Trophoblast cell (in vitro differentiated cells and primary cell): ENCODE data around the gene ABCG4.

Source experiments
- DNase-seq, 2 donors: peaks; one replicate each; pipeline ENCODE4 v3.0.0-alpha.2; 2016
- H2AFZ ChIP-seq: 2 replicates; pipeline ENCODE4 v1.6.1; 2013; ENCODE audit warnings: low read length, moderate library complexity, mild to moderate bottlenecking; ENCODE audit not compliant: insufficient read depth, poor library complexity
- H2AK5ac ChIP-seq: 2 replicates; pipeline ENCODE4 v1.6.1; 2013; ENCODE audit warnings: mild to moderate bottlenecking, low read length
- H2BK120ac ChIP-seq: 2 replicates; pipeline ENCODE4 v1.6.1; 2013; ENCODE audit warnings: low read length, mild to moderate bottlenecking, moderate library complexity; ENCODE audit not compliant: insufficient read depth, poor library complexity
- H2BK12ac ChIP-seq: 2 replicates; pipeline ENCODE4 v1.6.1; 2013; ENCODE audit warnings: mild to moderate bottlenecking, low read length, moderate library complexity
- H2BK5ac ChIP-seq: 2 replicates; pipeline ENCODE4 v1.6.1; 2013; ENCODE audit warnings: low read length, low read depth, moderate library complexity, mild to moderate bottlenecking; ENCODE audit not compliant: poor library complexity
- H3K14ac ChIP-seq: 2 replicates; pipeline ENCODE4 v1.6.1; 2013; ENCODE audit warnings: mild to moderate bottlenecking, low read length
- H3K18ac ChIP-seq: 2 replicates; pipeline ENCODE4 v1.6.1; 2013; ENCODE audit warnings: mild to moderate bottlenecking, low read length
- H3K23ac ChIP-seq: 2 replicates; pipeline ENCODE4 v1.6.1; 2013; ENCODE audit warnings: low read length
- H3K27ac ChIP-seq: 2 replicates; pipeline ENCODE4 v1.5.1; 2013; ENCODE audit warnings: low read depth, mild to moderate bottlenecking, inconsistent platforms, low read length, moderate library complexity
- H3K27me3 ChIP-seq: 2 replicates; pipeline ENCODE4 v1.6.1; 2013; ENCODE audit warnings: inconsistent platforms, mild to moderate bottlenecking, low read length, moderate library complexity; ENCODE audit not compliant: insufficient read depth
- H3K36me3 ChIP-seq, 2 experiments: 1 replicate in 1 of 2; 2 replicates in 1 of 2; pipeline ENCODE4 v1.6.1; 2013; ENCODE audit warnings: low read length in 2 of 2, mild to moderate bottlenecking in 2 of 2, moderate library complexity in 1 of 2; ENCODE audit not compliant: insufficient read depth in 2 of 2, control insufficient read depth in 1 of 2
- H3K4ac ChIP-seq: 2 replicates; pipeline ENCODE4 v1.6.1; 2013; ENCODE audit warnings: low read depth, mild to moderate bottlenecking, low read length, moderate library complexity
- H3K4me1 ChIP-seq, 2 experiments: 1 replicate in 1 of 2; 2 replicates in 1 of 2; pipeline ENCODE4 v1.6.1; 2013; ENCODE audit warnings: low read length in 2 of 2, mild to moderate bottlenecking in 2 of 2, moderate library complexity in 1 of 2; ENCODE audit not compliant: insufficient read depth in 2 of 2, control insufficient read depth in 1 of 2
- H3K4me2 ChIP-seq: 2 replicates; pipeline ENCODE4 v1.6.1; 2013; ENCODE audit warnings: inconsistent platforms, mild to moderate bottlenecking, low read length, moderate library complexity
- H3K4me3 ChIP-seq: 2 replicates; pipeline ENCODE4 v1.5.1; 2013; ENCODE audit warnings: mild to moderate bottlenecking, low read depth, low read length, inconsistent platforms
- H3K79me1 ChIP-seq: one replicate; pipeline ENCODE4 v1.6.1; 2013; ENCODE audit warnings: low read length
- H3K79me2 ChIP-seq: 2 replicates; pipeline ENCODE4 v1.6.1; 2013; ENCODE audit warnings: low read length, mild to moderate bottlenecking; ENCODE audit not compliant: control insufficient read depth, insufficient read depth, poor library complexity
- H3K9ac ChIP-seq: 2 replicates; pipeline ENCODE4 v1.6.1; 2013; ENCODE audit warnings: mild to moderate bottlenecking, low read length
- H3K9me3 ChIP-seq: 2 replicates; pipeline ENCODE4 v1.6.1; 2013; ENCODE audit warnings: low read depth, mild to moderate bottlenecking, control low read depth, inconsistent platforms, low read length; ENCODE audit not compliant: insufficient read depth
- H4K12ac ChIP-seq: 2 replicates; pipeline ENCODE4 v1.6.1; 2013; ENCODE audit warnings: low read depth, mild to moderate bottlenecking, low read length, moderate library complexity
- H4K8ac ChIP-seq: 2 replicates; pipeline ENCODE4 v1.6.1; 2013; ENCODE audit warnings: low read depth, mild to moderate bottlenecking, low read length, moderate library complexity
- H4K91ac ChIP-seq: one replicate; pipeline ENCODE4 v1.6.1; 2013; ENCODE audit warnings: low read depth, mild to moderate bottlenecking, low read length, moderate library complexity
- WGBS: extraction: QIAGEN DNeasy Blood & Tissue Kit; methylation state at CpG from one replicate; pipeline ENCODE4 v1.1.7; 2013; ENCODE audit warnings: missing lambda C conversion rate; ENCODE audit not compliant: insufficient read length, insufficient coverage; ENCODE audit errors: extremely low coverage; 5-methylcytosine and 5-hydroxymethylcytosine counted together

ABCG4 gene

GRCh38 chr11:119173453-119173852, 24.6 kb downstream of the ABCG4 start:
- no peak for DNase-seq
- Histone ChIP-seq H4K8ac (no peak overlapping the region), H2BK12ac (no peak overlapping the region), H3K4me3 (no peak overlapping the region), H3K4me1 (peaks cover 4 to 10% of the 10 kb centered on the region in 2 experiments), H3K9ac (no peak overlapping the region), H4K91ac (no peak overlapping the region), H2BK120ac (no peak overlapping the region), H3K4me2 (no peak overlapping the region), H2BK5ac (no peak overlapping the region), H3K27me3 (no peaks in the 10 kb centered on the region), H2AK5ac (no peak overlapping the region), H4K12ac (no peak overlapping the region), H2AFZ (no peak overlapping the region), H3K36me3 (peaks cover 0 to 4% of the 10 kb centered on the region in 2 experiments), H3K9me3 (no peaks in the 10 kb centered on the region), H3K79me1 (peaks cover 8% of the 10 kb centered on the region), H3K18ac (no peak overlapping the region), H3K79me2 (peaks cover 5% of the 10 kb centered on the region), H3K14ac (no peak overlapping the region), H3K4ac (no peak overlapping the region), H3K27ac (no peak overlapping the region), H3K23ac (no peak overlapping the region)
- no CpG with 5 or more reads among the region's 21 CpGs for WGBS

DNA sequence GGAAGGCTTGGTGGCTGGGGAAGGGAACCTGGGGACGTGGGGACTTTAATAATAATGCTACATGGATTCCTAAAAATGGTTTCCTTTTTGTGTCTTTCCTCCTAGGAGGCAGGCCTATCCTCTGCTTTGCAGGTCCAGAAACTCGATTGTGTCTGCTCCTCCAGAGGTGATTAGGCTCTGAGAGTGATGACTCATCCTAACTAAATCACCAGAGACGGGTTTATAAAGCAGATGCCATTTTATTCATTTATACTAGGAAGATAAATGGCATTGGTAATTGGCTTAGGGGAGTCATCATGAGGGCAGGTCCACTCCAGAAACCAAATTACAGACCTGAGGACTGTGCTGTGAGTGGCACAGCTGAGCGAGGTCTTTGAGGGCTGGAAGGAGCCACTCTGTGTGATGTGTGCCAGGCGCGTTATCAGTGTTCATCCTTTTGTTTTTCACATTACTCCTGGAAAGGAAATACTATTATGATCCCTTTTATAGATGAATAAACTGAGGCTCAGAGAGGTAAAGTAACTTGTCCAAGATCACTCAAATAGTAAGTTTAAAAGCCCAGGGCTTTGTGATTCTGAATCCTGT, 26.7 kb downstream of the ABCG4 start:
- DNase-seq = no peak
- H3K4ac ChIP-seq = no peak overlapping the region
- H3K4me3 ChIP-seq = no peak overlapping the region
- H4K91ac ChIP-seq = no peak overlapping the region
- no peak overlapping the region for H3K18ac ChIP-seq
- H3K9ac ChIP-seq = no peak overlapping the region
- H3K27me3 ChIP-seq = no peaks in the 10 kb centered on the region
- no peak overlapping the region for H2BK120ac ChIP-seq
- no peak overlapping the region for H3K4me2 ChIP-seq
- H4K8ac ChIP-seq = no peak overlapping the region
- H3K27ac ChIP-seq = no peak overlapping the region
- H2AK5ac ChIP-seq = no peak overlapping the region
- peaks cover 0 to 4% of the 10 kb centered on the region in 2 experiments for H3K36me3 ChIP-seq
- no peak overlapping the region for H2BK12ac ChIP-seq
- peaks cover 0 to 2% of the 10 kb centered on the region in 2 experiments for H3K4me1 ChIP-seq
- H2BK5ac ChIP-seq = no peak overlapping the region
- H3K9me3 ChIP-seq = no peaks in the 10 kb centered on the region
- H3K14ac ChIP-seq = no peak overlapping the region
- no peaks in the 10 kb centered on the region for H3K79me2 ChIP-seq
- no peaks in the 10 kb centered on the region for H3K79me1 ChIP-seq
- WGBS = no CpG with 5 or more reads among the region's 6 CpGs
- H3K23ac ChIP-seq = no peak overlapping the region
- no peak overlapping the region for H2AFZ ChIP-seq
- H4K12ac ChIP-seq = no peak overlapping the region

DNA sequence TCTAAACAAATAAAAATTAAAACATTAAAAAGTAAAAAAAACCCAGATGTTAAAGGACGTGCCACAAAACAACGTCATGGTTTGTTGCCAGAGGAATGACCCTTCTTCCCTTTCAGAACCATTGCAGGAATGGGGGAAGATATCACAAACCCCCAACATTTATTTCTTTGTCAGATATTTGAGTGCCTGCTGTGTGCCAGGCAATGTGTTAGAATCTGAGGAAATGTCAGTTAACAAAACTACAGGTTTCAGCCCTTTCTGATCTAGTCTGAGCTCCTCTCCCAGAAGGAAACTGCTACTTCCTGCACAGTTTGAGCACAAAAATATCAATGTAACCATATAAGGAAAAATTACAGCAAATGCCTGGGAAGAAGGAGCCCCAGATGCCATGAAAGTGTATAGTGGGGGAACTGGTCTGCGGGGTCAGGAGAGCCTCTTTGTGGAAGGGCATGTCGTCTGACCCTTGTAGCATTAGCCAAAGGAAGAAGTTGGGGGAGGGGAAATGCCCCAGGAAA, 29.4 kb downstream of the ABCG4 start:
- Histone ChIP-seq H2BK5ac (no peak overlapping the region), H4K8ac (no peak overlapping the region), H2BK120ac (no peak overlapping the region), H3K27ac (no peak overlapping the region), H3K18ac (no peak overlapping the region), H3K14ac (no peak overlapping the region), H3K4me2 (no peak overlapping the region), H3K36me3 (peaks cover 0 to 4% of the 10 kb centered on the region in 2 experiments), H2AFZ (no peak overlapping the region), H2AK5ac (no peak overlapping the region), H3K23ac (no peak overlapping the region), H3K9me3 (peaks cover 4% of the 10 kb centered on the region), H2BK12ac (no peak overlapping the region), H3K79me1 (no peaks in the 10 kb centered on the region), H3K9ac (no peak overlapping the region), H3K4me1 (peaks cover 0 to 2% of the 10 kb centered on the region in 2 experiments), H3K79me2 (no peaks in the 10 kb centered on the region), H4K91ac (no peak overlapping the region), H3K27me3 (no peaks in the 10 kb centered on the region), H3K4me3 (no peak overlapping the region), H4K12ac (no peak overlapping the region), H3K4ac (no peak overlapping the region)
- no CpG with 5 or more reads among the region's 4 CpGs for WGBS
- DNase-seq = no peak

DNA sequence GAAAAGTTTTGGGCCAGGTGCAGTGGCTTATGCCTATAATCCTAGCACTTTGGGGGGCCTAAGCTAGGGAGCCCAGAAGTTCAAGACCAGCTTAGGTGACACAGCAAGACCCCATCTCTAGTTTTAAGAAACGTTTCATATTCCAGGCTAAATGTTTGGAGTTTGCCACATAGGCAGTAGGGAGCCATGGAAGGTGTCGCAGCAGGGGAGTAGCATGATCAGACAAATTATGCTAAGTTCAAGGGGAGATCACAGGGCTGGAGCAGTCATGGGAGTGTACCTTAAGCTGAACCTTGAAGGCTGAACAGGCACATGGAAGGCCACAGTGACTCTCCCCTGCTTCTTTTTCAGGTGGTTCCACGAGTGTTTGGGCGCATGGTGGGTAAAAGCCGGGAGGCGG, 30.5 kb downstream of the ABCG4 start:
- Histone ChIP-seq H4K91ac (no peak overlapping the region), H2BK120ac (no peak overlapping the region), H3K27ac (no peak overlapping the region), H3K4me3 (no peak overlapping the region), H3K4ac (no peak overlapping the region), H3K4me1 (peaks cover 0 to 2% of the 10 kb centered on the region in 2 experiments), H3K14ac (no peak overlapping the region), H3K23ac (no peak overlapping the region), H3K79me2 (no peaks in the 10 kb centered on the region), H2AFZ (no peak overlapping the region), H3K9me3 (peaks cover 4% of the 10 kb centered on the region), H4K8ac (no peak overlapping the region), H3K4me2 (no peak overlapping the region), H2BK5ac (no peak overlapping the region), H3K36me3 (peaks cover 0 to 4% of the 10 kb centered on the region in 2 experiments), H3K27me3 (no peaks in the 10 kb centered on the region), H4K12ac (no peak overlapping the region), H2BK12ac (no peak overlapping the region), H3K79me1 (no peaks in the 10 kb centered on the region), H3K18ac (no peak overlapping the region), H3K9ac (no peak overlapping the region), H2AK5ac (no peak overlapping the region)
- no peak for DNase-seq
- WGBS = no CpG with 5 or more reads among the region's 6 CpGs
